Left forelimb (tissue), 1 donor: ENCODE results near the gene IQCM.

ENCODE experiments used
- DNase-seq: peaks from one replicate; pipeline ENCODE4 v3.0.0-alpha.2; 2018; ENCODE audit warnings: low spot score

Gene IQCM, protein sequence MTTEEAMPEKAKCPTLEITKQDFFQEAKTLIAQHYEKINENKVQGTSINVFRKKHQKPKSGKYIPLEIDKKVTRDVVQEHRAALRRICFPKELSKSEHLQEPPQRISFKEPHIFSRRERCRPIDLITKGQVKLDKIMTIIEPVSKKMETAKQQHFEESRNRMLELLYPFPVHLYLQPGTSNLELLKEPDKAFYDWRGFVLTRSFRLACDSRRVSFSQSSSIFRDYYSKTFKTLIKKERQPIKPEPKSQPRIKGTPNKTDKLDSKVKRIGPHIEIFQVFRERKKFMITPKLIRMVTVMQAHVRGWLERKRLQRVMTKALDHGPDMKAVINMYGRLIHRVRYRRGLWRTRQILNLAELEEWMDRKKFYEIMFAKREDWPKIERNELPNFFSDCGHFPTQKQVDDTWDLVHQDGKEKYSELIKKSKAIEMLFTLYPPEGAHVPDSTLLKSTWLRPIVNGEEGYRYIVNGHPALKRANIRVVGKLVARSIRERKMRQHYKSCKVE

GRCh38 chr4:149815743-149816142 lies at the start of gene IQCM:
Gene IQCM (minus strand): TSS chr4:149815843. CDS start chr4:149742691, 73,152 bp downstream.
- DNase-seq = no peak

- no peak for DNase-seq
Observed at GRCh38 chr4:149857446-149857845, 41.8 kb upstream of the IQCM start.

- DNase-seq = no peak
Observed at GRCh38 chr4:149845743-149846142, 30.1 kb upstream of the IQCM start.

- no peak for DNase-seq
Observed at GRCh38 chr4:149841686-149842085, 26.0 kb upstream of the IQCM start.

- no peak for DNase-seq
Observed at GRCh38 chr4:149838036-149838435, 22.4 kb upstream of the IQCM start.

- DNase-seq = no peak
Observed at GRCh38 chr4:149836546-149836945, 20.9 kb upstream of the IQCM start.

DNA sequence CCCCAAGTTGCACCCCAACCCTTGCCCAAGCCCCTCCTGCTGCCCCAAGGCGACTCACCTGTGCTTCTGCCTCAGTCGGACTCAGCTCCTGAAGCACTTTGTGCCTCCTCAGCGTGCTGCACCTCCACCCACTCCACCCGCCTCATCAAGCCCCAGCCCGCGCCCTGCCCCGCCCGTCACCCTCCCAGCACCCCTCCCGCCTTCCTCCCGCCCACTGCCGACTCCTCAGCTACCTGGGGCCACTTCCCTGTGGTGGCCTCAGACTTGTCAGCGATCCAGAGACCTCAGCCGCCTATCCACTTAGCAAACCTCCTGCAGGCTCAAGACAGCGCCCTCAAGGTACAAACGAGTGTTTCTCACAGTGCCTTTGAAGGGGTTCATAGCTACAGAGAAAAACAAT lies 19.6 kb upstream of the IQCM start:
- no peak for DNase-seq

- no peak for DNase-seq
Observed at GRCh38 chr4:149831656-149832208, 16.1 kb upstream of the IQCM start.

GRCh38 chr4:149830823-149831222 lies 15.2 kb upstream of the IQCM start:
- no peak for DNase-seq

GRCh38 chr4:149825336-149825735 lies 9.7 kb upstream of the IQCM start:
- DNase-seq = no peak

DNA sequence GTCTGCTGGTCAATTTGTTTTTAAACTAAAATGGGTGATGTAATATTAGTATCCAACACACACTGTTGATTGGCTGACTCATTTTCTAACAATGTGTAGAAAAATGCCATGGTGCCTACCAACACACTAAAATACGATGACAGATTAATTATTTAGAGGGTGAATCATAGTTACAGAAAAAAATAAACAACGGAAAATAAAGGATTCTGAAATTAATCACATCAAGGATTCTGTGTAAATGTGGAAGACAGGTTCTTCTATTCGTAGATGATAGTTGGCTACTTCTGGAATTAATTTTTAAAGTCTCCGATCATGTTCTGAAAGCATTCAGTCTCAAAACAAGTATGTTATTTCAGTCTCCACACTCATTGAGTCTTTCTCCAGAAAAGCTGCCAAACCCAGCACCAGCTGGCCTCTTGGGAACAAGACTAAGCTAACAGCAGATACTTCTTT lies 8.2 kb upstream of the IQCM start:
- no peak for DNase-seq

DNA sequence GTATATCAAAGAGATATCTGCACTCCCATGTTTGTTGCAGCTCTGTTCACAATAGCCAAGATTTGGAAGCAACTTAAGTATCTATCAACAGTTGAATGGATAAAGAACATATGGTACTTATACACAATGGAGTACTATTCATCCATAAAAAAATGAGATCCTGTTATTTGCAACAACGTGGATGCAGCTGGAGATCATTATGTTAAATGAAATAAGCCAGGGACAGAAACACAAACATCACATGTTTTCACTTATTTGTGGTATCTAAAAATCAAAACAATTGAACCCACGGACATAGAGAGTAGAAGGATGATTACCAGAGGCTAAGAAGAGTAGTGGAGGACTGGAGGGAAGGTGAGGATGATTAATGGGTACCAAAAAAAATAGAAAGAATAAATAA lies 14.2 kb downstream of the IQCM start:
- DNase-seq = no peak

- no peak for DNase-seq
Observed at GRCh38 chr4:149799546-149799945, 16.1 kb downstream of the IQCM start.

DNA sequence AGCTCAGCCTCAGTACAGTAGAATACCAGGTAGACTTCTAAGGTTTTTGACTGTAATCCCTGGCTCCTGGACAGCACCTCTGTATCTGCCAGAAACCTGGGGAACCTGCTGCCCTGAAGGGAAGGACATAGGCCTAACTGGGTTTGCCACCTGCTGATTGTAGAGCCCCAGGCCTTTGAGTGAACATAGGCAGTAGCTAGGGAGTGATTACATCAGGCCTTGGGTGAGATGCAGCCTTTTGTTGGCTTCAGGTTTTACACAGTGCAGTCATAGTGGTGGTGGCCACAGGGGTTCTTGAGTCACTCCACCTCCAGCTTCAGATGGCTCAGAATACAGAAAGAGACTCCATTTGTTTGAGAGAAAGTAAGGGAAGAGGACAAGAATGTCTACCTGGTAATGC lies 19.3 kb downstream of the IQCM start:
- no peak for DNase-seq

- DNase-seq = no peak
Observed at GRCh38 chr4:149795256-149795655, 20.4 kb downstream of the IQCM start.

- DNase-seq = no peak
Observed at GRCh38 chr4:149794352-149794751, 21.3 kb downstream of the IQCM start.

- no peak for DNase-seq
Observed at GRCh38 chr4:149793459-149793858, 22.2 kb downstream of the IQCM start.

- no peak for DNase-seq
Observed at GRCh38 chr4:149791851-149792250, 23.8 kb downstream of the IQCM start.

- no peak for DNase-seq
Observed at GRCh38 chr4:149790172-149790907, 25.3 kb downstream of the IQCM start.

GRCh38 chr4:149788300-149788699 lies 27.3 kb downstream of the IQCM start:
- DNase-seq = no peak

DNA sequence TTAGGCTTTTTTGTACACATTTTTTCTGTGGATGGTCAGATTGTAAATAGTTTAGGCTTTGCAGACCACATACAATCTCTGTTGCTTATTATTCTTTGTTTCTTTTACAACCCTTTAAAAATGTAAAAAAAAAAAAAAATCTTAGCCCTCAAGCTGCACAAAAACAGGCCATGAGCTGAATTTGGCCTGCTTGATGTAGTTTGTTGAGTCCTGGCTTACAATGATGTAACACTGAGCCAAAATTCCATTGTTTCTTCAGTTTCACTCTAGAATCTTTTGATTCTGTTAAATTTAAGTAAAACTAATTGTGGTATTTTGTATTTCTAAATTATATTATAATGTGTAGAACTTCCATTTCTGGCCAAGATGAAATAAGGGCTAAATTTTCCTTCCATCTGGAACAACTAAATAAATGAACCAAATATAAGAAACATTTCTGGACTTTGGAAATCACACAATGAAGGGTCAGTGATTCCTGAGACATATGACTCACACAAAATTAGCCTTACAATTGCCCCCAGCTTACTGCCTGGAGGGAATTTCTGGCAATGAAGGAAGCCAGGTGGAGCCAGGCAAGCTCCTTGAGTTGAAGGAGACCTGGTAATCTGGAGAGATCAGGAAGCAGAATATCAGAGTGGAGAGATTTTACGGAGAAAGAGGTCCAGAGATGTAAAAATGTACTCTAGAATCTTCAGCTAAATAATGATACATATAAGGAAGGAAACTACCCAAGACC lies 29.8 kb downstream of the IQCM start:
- no peak for DNase-seq

DNA sequence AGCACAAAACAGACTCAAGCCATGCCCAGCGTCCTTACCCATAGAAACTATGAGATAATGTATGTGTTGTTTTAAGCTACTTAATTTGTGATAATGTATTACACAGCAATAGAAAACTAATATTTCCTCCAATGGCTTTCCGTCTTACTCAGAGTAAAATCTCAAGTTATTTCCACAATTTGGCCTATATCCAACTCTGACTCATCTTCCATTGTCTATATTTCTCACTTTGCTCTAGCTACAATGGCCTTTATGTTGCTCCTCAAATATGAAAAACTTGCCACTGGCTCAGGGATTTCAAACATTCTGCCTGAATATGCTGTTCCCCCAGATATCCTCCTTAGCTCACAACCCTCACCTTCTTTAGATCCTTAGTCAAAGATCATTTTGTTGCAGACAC lies 31.6 kb downstream of the IQCM start:
- no peak for DNase-seq
